22Rv1 (cell line): ENCODE measurements around the gene CARM1.

Experiments used
- CTCF ChIP-seq: fragments of 450-650 bp; IDR thresholded peaks from 2 replicates; pipeline ENCODE4 v1.5.1; 2017; ENCODE audit warnings: mild to moderate bottlenecking
- ZFX ChIP-seq: fragments of 450-650 bp; IDR thresholded peaks from 2 replicates; pipeline ENCODE4 v1.6.1; 2017; ENCODE audit warnings: antibody characterized with exemption, borderline replicate concordance

- TF ChIP-seq CTCF, result no peak
- no peak for TF ChIP-seq ZFX
These were observed 19.1 kb upstream of the CARM1 start for GRCh38 chr19:10852098-10852800.
